Fibroblast of skin of right biceps (primary cell): ENCODE results near the gene OR8K1.

Experiments
- DNase-seq: peaks from one replicate; pipeline ENCODE4 v3.0.0-alpha.2; 2013

OR8K1 gene

DNA sequence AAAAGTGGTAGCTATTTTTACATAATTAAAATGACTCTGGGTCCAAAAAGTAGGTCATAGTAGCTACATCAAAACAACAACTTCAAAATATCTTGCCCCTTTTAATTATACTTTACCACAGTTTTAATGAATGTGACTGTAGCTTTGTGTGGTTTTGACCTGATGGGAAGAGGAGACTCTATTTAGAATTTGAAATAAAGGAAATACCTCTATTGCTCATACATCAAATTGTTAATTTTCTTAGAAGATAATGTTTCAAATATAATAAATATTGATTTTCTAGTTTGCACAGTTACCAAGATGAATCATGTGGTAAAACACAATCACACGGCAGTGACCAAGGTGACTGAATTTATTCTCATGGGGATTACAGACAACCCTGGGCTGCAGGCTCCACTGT lies at the start of gene OR8K1:
TSS of gene OR8K1 (plus strand) at position 301 of the 400 bp plus-strand sequence. CDS start at position 301, 0 bp downstream.
- DNase-seq: no peak

DNA sequence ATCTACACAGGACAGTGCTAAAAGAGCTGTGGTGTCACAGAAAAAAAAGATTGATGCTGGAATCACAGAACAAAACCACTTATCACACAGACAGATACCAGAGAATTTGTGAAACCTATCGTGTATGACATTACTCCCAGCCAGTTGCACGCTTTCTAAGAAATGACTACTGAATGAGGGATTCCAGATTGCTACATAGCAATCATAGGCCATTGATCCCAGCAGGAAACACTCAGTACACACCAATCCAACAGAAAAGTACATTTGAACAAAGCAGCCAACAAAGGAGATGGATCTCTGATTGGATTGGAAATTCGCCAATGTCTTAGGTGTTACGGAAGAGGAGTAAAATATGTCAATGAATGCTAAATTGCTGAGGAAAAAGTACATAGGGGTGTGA lies 48.9 kb upstream of the OR8K1 start:
- no peak for DNase-seq

DNA sequence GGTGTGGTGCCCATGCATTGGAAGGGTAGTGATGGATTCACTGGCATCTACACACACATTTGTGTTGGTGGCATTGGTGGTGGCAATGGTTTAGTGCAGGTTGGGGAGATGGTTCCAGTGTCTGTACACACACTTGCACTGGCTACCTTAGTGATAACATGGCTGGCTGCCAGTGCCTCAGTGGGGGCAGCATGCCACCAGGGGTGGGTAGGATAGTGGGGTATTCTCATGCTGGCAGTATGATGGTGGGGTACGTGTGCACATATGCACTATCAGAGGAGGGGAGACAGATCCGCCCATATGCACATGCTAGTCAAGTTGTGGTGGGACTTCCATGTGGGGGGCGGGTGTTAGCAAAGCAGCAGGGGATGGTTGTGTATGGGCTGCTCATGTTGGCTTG lies 38.0 kb upstream of the OR8K1 start:
- DNase-seq: no peak

DNA sequence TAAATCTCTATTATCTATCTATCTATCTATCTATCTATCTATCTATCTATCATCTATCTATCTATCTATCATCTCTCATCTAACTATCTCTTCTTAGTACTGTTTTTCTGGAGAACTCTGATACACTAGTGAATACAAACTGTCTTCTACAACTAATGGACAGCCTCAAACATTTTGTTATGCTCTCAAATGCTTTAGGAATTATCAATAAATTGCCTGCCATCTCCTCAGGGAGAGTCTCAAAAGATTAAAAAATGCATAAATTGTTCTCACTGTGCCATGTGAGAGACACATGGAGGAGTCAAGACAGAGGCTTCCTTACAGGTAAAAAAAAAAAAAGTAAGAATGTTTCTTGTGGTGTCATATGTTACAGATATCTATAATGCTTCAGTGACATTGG lies 31.0 kb upstream of the OR8K1 start, which contains the start of gene OR8K3:
TSS of gene OR8K3 (plus strand) at position 301 of the 400 bp plus-strand sequence. CDS start 3,163 bp downstream, outside the sequence.
- no peak for DNase-seq

DNA sequence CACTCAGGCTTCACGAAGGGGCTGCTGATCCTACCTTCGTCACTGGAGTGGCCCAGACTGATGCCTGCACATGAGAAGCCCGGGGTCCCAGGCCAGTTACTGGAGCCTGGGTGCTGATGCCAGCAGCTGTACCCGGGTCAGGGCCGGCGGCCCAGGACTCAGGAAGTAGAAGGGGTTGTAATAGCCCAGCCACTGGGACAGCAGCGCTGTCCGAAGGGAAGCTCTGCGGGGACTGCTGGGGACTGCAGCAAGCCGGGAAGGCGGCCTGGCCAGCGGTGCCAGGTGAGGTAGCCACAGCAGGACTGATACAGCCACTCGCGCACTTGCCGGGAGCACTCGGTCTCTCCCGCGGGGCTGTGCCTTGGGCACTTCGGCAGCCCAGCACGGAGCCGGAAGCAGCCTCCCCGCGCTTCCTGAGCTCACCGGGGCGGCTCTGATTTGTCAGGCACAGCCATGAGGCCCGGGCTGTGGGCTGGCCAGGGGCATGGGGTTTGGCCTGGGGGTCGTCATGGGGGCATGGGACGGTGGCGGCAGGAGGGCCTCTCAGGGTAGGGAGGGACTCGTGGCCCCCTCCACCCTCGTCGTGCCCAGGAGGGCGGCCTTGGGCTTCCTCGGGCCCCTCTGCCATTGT lies 13.9 kb upstream of the OR8K1 start:
- no peak for DNase-seq

DNA sequence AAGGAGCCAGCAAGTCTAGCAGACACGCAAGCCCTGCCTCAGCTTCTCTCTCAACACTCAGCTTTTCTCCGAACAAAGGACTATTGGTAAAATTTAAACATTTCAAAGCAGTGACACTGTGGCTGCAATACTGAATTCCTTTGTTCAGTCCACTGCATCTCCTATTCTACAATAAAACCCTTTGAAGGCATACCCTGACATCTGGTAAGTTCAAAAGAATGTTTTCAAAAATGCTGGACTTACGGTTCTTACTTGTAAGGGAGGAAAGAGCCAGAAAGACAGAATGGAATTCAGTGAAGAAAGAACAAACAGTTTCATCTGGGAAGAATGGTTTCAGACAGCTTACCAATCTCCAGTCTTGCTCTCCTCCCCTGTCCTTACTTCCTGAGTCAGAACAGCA lies 12.7 kb upstream of the OR8K1 start:
- DNase-seq: no peak

DNA sequence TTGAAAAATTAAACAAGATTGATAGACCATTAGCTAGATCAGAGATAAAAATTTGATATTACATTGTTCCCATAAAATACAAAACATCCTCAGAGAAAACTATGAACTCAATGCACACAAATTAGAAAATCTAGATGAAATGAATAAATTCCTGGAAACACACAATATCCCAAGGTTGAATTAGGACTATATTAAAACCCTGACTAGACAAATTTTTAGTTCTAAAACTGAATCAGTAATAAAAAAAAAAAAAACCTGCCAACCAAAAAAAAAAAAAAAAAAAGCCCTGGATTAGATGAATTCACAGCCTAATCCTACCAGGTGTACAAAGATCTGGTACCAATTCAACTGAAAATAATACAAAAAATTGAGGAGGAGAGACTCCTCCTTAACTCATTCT lies 5.5 kb upstream of the OR8K1 start:
- no peak for DNase-seq

DNA sequence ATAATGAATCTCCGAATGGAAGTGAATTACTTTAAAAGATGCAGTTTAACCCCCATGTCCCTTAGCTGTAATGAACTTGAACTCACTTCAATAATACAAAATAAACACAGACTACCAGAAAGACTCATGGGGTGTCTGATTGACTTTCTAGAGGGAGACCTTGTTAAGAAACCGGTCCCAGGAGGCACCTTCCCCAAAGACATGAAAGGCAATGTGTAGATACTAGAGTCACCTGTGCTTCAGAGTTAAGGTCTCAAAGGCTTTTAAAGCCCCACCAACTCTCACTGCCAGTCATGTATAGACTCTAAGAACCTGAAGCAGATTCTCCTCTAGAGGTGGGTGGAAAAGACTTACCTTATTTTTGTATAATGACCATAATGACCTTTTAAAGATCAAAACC lies 8.2 kb downstream of the OR8K1 start, which contains the start of gene OR8J1:
TSS of gene OR8J1 (plus strand) at position 301 of the 400 bp plus-strand sequence. CDS start 5,956 bp downstream, outside the sequence.
- no peak for DNase-seq

DNA sequence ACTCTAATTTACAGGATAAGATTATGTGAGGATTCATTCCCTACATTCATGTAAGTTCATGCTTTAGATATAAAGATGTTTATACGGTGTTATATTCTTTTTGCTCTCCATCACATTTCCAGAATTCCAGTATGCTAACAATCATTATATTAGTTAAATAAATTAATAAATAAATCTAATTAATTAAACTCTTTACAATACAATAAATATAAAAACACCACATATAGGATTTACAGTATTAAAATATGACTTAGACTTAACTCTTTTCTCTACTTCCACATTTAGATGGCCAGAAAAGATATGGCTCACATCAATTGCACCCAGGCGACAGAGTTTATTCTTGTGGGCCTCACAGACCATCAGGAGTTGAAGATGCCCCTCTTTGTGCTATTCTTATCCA lies 29.5 kb downstream of the OR8K1 start, which contains the start of gene OR8U1:
TSS of gene OR8U1 (plus strand) at position 301 of the 400 bp plus-strand sequence. CDS start at position 301, 0 bp downstream.
- no peak for DNase-seq

DNA sequence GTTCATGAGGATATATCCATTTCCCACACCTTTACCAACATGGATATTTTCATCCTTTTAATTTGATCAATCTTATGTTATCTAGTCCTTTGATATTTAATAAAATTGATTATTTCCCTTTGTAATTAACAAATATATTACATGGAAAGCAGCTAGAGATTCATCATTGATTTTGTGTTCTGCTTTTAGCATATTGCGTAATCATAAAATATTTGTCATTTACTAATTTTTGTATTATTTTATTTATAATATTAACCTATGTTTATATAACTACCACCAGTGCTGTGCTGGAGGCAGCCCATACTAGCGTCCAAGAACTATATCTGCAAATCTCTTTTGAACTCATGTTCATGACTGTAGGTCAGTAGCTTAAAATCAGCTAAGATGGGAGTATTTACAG lies 34.3 kb downstream of the OR8K1 start:
- DNase-seq: no peak

DNA sequence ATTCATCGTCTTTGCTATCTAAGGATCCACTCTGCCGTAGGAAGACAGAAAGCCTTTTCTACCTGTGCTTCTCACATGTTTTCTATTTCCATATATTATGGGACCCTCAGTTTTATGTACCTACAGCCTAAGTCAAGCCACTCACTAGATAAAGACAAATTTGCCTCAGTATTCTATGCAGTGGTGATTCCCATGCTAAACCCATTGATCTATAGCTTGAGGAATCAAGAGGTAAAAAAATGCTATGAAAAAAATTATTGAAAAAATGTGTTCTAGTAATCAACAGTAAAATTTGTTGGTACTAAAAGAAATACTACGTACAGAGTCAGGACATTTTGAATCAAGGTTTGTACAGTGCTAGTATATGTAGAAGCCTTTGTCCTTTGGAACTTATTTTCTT lies 48.5 kb downstream of the OR8K1 start:
- no peak for DNase-seq

DNA sequence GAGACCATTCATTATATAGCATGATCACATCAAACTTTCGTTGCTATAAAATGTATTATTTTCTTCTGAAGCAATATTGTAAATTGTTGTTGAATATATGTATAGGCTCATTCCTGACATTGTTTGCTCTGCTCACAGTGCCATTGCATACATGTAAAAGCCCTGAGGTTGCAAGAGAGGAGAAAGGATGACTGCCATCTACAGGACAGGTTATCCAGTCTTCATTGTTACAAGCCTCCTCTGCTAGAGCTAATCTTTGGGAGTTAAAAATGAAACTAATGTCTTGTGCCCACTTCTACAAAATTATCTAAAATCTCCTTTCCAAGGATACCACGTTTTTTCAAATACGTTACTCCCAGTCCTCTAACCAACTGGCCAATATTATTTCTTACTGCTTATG lies 50.2 kb downstream of the OR8K1 start:
- no peak for DNase-seq
